SK-N-SH treated with all-trans-retinoic acid at 6 μM for 48 hours (cell line): ENCODE data around the gene ZNF492.
"Not testable (repeated sequence)": the region's sequence is repeated elsewhere in the genome, so short reads cannot be mapped to it uniquely, and the experiment has no call there.

Experiments used
- ATAC-seq: fragments of 200-7000 bp; cut with Tn5 transposase; 3 replicates; pipeline ENCODE4 v1.9.1; 2020; ENCODE audit warnings: mild to moderate bottlenecking, moderate library complexity
- ARNTL ChIP-seq: fragments of 450-650 bp; formaldehyde crosslinking; IDR thresholded peaks from 2 replicates; pipeline ENCODE4 v1.5.0; 2020; ENCODE audit warnings: low read depth, mild to moderate bottlenecking, moderate library complexity, borderline replicate concordance
- BACH2 ChIP-seq: fragments of 250-450 bp; sonication (Bioruptor Pico); IDR thresholded peaks from 2 replicates; pipeline ENCODE4 v1.9.0; 2021; ENCODE audit warnings: mild to moderate bottlenecking, borderline replicate concordance
- CSDC2 ChIP-seq: fragments of 250-450 bp; sonication (Bioruptor Pico); IDR thresholded peaks from 2 replicates; pipeline ENCODE4 v1.5.0; 2020; ENCODE audit warnings: mild to moderate bottlenecking, moderate library complexity
- ESRRG ChIP-seq: fragments of 250-450 bp; sonication (Bioruptor Pico); IDR thresholded peaks from 2 replicates; pipeline ENCODE4 v1.6.1; 2021; ENCODE audit warnings: mild to moderate bottlenecking
- GLIS3 ChIP-seq: fragments of 250-450 bp; sonication (Bioruptor Pico); IDR thresholded peaks from 2 replicates; pipeline ENCODE4 v1.5.0; 2020; ENCODE audit warnings: mild to moderate bottlenecking, moderate library complexity
- ISL1 ChIP-seq: fragments of 250-450 bp; sonication (Bioruptor Pico); IDR thresholded peaks from 2 replicates; pipeline ENCODE4 v2.1.2; 2022; ENCODE audit warnings: mild to moderate bottlenecking, moderate library complexity
- OSR1 ChIP-seq: fragments of 250-450 bp; sonication (Bioruptor Pico); IDR thresholded peaks from 2 replicates; pipeline ENCODE4 v1.8.0; 2022; ENCODE audit warnings: moderate library complexity, mild to moderate bottlenecking, inconsistent platforms
- PPARA ChIP-seq: fragments of 250-450 bp; sonication (Bioruptor Pico); IDR thresholded peaks from 2 replicates; pipeline ENCODE4 v1.5.0; 2020; ENCODE audit warnings: mild to moderate bottlenecking, borderline replicate concordance
- RARB ChIP-seq: fragments of 250-450 bp; sonication (Bioruptor Pico); IDR thresholded peaks from 2 replicates; pipeline ENCODE4 v1.8.0; 2021; ENCODE audit warnings: mild to moderate bottlenecking, moderate library complexity
- SNAI2 ChIP-seq: fragments of 250-450 bp; sonication (Bioruptor Pico); IDR thresholded peaks from 2 replicates; pipeline ENCODE4 v1.5.0; 2020; ENCODE audit warnings: mild to moderate bottlenecking, moderate library complexity
- TCF4 ChIP-seq: fragments of 250-450 bp; sonication (Bioruptor Pico); IDR thresholded peaks from 2 replicates; pipeline ENCODE4 v1.8.0; 2021; ENCODE audit warnings: mild to moderate bottlenecking, moderate library complexity, borderline replicate concordance
- TOX ChIP-seq: fragments of 250-450 bp; sonication (Bioruptor Pico); IDR thresholded peaks from 2 replicates; pipeline ENCODE4 v1.8.0; 2021; ENCODE audit warnings: mild to moderate bottlenecking, moderate library complexity, borderline replicate concordance
- ZC3H10 ChIP-seq: fragments of 250-450 bp; sonication (Bioruptor Pico); IDR thresholded peaks from 2 replicates; pipeline ENCODE4 v1.5.1; 2021; ENCODE audit warnings: mild to moderate bottlenecking, moderate library complexity
- ZFP3 ChIP-seq: fragments of 250-450 bp; sonication (Bioruptor Pico); IDR thresholded peaks from 2 replicates; pipeline ENCODE4 v1.5.0; 2020; ENCODE audit warnings: mild to moderate bottlenecking, moderate library complexity
- ZFP30 ChIP-seq: fragments of 450-650 bp; formaldehyde crosslinking; IDR thresholded peaks from 2 replicates; pipeline ENCODE4 v1.5.0; 2022; ENCODE audit warnings: mild to moderate bottlenecking, moderate library complexity
- ZNF565 ChIP-seq: fragments of 450-650 bp; formaldehyde crosslinking; conservative IDR thresholded peaks from 2 replicates; pipeline ENCODE4 v1.5.0; 2020; ENCODE audit warnings: low read depth, mild to moderate bottlenecking, moderate library complexity
- ZNF70 ChIP-seq: fragments of 450-650 bp; formaldehyde crosslinking; IDR thresholded peaks from 2 replicates; pipeline ENCODE4 v1.5.0; 2020; ENCODE audit warnings: mild to moderate bottlenecking, moderate library complexity
- ZNF8 ChIP-seq: fragments of 450-650 bp; formaldehyde crosslinking; IDR thresholded peaks from 2 replicates; pipeline ENCODE4 v1.5.0; 2020; ENCODE audit warnings: mild to moderate bottlenecking, moderate library complexity
- TF ChIP-seq, protein P1 (sequence below): fragments of 250-450 bp; sonication (Bioruptor Pico); IDR thresholded peaks from 2 replicates; pipeline ENCODE4 v1.8.0; 2021; ENCODE audit warnings: low read depth, mild to moderate bottlenecking, moderate library complexity, borderline replicate concordance
- TF ChIP-seq, protein P2 (sequence below): fragments of 250-450 bp; sonication (Bioruptor Pico); IDR thresholded peaks from 2 replicates; pipeline ENCODE4 v1.5.0; 2020; ENCODE audit warnings: mild to moderate bottlenecking, moderate library complexity
- TF ChIP-seq, protein P3 (sequence below): fragments of 250-450 bp; sonication (Bioruptor Pico); IDR thresholded peaks from 2 replicates; pipeline ENCODE4 v1.5.1; 2020; ENCODE audit warnings: low read depth, mild to moderate bottlenecking, moderate library complexity
- TF ChIP-seq, protein P4 (sequence below): fragments of 250-450 bp; sonication (Bioruptor Pico); IDR thresholded peaks from 2 replicates; pipeline ENCODE4 v1.8.0; 2020; ENCODE audit warnings: mild to moderate bottlenecking, moderate library complexity, borderline replicate concordance

The ZNF492 gene

DNA sequence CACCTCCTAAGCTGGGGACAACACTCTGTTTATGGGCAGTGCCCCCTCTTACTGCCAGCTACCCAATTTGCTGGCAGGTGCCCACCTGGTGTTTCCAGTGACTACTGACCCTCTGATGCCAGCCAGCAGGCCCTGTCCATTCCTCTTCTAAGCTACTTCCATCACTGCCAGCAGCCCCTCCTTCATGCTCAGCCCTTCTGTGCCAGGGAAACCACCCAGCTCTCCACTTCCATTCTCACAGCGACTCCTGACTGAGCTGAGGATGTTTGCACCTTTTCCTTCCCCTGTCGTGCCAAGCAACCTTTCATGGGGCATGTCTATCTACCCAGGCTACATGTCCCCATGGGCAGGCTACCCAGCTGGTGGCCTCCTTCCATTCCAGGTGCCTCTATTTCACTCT, 24.0 kb upstream of the ZNF492 start (continued):
- no peak for TF ChIP-seq ZFP30

DNA sequence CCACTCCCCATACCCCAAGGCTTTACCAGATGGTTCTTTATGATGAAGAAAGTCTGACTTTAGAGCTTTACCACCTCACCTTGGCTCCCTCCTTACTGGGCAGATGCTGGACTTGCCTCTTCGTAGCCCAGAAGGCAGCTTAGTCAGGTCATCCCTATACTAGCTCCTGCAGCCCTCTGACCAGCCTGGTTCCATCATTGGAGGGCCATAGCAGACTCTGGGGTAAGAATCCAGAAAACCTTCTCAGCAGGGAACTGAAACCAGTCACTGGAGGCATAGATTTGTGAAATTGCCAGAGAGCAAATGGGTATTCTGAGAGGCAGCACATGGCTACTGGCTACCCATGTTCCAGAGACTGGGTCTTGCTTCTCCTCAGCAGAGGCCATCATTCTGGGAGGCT, 21.8 kb upstream of the ZNF492 start:
- no peak for ATAC-seq
- no peak for TF ChIP-seq PPARA (CRISPR knock-in tag)
- no peak for TF ChIP-seq ZNF8 (CRISPR knock-in tag)
- TF ChIP-seq BACH2 (CRISPR knock-in tag): no peak
- TF ChIP-seq, protein P1, sequence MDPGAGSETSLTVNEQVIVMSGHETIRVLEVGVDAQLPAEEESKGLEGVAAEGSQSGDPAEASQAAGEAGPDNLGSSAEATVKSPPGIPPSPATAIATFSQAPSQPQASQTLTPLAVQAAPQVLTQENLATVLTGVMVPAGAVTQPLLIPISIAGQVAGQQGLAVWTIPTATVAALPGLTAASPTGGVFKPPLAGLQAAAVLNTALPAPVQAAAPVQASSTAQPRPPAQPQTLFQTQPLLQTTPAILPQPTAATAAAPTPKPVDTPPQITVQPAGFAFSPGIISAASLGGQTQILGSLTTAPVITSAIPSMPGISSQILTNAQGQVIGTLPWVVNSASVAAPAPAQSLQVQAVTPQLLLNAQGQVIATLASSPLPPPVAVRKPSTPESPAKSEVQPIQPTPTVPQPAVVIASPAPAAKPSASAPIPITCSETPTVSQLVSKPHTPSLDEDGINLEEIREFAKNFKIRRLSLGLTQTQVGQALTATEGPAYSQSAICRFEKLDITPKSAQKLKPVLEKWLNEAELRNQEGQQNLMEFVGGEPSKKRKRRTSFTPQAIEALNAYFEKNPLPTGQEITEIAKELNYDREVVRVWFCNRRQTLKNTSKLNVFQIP: no peak
- TF ChIP-seq ZFP30: no peak
- no peak for TF ChIP-seq ZFP3 (CRISPR knock-in tag)
- TF ChIP-seq ZC3H10 (CRISPR knock-in tag): no peak
- no peak for TF ChIP-seq ARNTL (CRISPR knock-in tag)
- no peak for TF ChIP-seq RARB
- TF ChIP-seq TCF4 (CRISPR knock-in tag): no peak
- TF ChIP-seq OSR1 (CRISPR knock-in tag): no peak
- TF ChIP-seq, protein P2, sequence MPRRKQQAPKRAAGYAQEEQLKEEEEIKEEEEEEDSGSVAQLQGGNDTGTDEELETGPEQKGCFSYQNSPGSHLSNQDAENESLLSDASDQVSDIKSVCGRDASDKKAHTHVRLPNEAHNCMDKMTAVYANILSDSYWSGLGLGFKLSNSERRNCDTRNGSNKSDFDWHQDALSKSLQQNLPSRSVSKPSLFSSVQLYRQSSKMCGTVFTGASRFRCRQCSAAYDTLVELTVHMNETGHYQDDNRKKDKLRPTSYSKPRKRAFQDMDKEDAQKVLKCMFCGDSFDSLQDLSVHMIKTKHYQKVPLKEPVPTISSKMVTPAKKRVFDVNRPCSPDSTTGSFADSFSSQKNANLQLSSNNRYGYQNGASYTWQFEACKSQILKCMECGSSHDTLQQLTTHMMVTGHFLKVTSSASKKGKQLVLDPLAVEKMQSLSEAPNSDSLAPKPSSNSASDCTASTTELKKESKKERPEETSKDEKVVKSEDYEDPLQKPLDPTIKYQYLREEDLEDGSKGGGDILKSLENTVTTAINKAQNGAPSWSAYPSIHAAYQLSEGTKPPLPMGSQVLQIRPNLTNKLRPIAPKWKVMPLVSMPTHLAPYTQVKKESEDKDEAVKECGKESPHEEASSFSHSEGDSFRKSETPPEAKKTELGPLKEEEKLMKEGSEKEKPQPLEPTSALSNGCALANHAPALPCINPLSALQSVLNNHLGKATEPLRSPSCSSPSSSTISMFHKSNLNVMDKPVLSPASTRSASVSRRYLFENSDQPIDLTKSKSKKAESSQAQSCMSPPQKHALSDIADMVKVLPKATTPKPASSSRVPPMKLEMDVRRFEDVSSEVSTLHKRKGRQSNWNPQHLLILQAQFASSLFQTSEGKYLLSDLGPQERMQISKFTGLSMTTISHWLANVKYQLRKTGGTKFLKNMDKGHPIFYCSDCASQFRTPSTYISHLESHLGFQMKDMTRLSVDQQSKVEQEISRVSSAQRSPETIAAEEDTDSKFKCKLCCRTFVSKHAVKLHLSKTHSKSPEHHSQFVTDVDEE: no peak
- TF ChIP-seq ZNF70 (CRISPR knock-in tag): no peak
- TF ChIP-seq GLIS3 (CRISPR knock-in tag): no peak

DNA sequence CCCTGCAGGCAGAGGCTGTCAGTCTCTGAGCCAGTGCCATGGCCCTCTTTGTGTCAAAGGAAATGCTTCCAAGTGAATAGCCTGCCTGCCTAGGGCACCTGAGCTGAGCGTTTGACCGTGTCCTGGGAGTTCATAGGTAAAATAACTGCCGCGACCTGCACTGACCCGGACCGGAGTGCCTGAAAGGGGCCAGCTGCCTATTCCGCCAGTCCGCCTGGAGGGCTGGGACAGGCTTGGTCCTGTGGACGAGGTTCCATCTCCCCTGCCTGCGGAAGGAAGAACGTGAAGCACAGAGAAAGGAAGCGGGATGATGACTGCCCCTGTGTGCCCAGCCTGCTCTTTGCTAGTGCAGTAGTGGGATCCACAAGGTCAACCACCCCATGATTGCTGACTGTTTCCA, 17.5 kb upstream of the ZNF492 start:
- TF ChIP-seq ISL1 (CRISPR knock-in tag): no peak
- TF ChIP-seq, protein P2: no peak
- TF ChIP-seq PPARA (CRISPR knock-in tag): no peak
- TF ChIP-seq TCF4 (CRISPR knock-in tag): no peak
- no peak for TF ChIP-seq SNAI2 (CRISPR knock-in tag)
- TF ChIP-seq CSDC2: no peak
- ATAC-seq: no peak

DNA sequence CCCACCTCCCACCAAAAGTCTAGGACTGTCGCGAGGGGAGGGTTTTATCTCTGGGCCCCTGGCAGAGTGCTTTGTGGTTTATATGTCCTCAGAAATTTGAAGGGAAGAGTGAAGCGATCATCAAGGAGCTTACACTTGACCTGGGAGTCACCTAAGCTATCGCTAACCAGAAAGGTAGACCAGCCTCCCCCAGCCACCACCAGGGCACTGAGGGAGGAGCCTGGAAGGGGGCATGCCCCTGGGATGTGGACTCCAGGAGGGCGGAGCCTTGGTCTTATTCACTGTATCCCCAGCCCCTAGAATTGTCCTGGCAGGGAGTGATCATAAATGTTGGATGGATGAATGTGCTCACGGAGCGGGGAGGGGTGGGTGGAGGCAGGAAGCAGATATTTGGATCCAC, 16.9 kb upstream of the ZNF492 start:
- ATAC-seq: not testable (repeated sequence)

DNA sequence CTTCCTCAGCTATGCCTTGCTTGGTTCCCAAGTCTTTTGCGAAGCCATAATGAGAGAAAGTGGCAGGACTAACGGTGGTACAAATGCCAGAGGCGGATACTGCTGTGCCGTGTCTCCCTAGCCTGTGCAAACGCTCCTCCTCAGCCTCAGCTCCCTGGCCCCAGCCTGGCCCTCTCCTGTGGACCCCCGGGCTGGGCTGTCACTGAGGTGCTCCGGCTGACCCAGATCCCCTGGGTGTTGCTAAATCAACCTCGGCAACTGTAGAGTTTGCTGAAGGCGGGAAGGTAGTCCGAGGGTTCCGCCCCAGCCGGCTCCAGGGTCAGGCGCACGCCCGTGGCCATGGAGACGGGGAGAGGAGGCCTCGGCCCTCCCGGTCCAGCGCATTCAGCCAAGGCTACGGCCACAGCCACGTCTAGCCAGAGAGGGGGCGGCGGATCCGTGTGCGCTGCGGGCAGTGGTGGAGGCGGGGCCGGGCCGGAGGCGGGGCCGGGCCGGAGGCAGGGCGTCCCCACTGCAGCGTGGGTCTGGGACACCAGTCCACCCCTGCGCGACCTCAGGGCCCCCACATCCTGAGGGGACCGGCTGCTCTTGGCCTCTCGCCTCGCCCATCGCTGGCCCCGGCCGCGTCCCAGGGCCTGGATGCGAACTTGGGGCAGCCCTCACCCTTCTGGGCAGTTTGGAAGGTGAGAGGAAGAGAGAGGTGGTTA, 16.4 kb upstream of the ZNF492 start:
- no peak for ATAC-seq
- TF ChIP-seq PPARA (CRISPR knock-in tag): no peak
- no peak for TF ChIP-seq ZNF8 (CRISPR knock-in tag)
- TF ChIP-seq ARNTL (CRISPR knock-in tag): no peak
- TF ChIP-seq ZFP3 (CRISPR knock-in tag): no peak
- no peak for TF ChIP-seq ISL1 (CRISPR knock-in tag)
- no peak for TF ChIP-seq TOX (CRISPR knock-in tag)
- no peak for TF ChIP-seq ESRRG
- no peak for TF ChIP-seq TCF4 (CRISPR knock-in tag)
- TF ChIP-seq, protein P3, sequence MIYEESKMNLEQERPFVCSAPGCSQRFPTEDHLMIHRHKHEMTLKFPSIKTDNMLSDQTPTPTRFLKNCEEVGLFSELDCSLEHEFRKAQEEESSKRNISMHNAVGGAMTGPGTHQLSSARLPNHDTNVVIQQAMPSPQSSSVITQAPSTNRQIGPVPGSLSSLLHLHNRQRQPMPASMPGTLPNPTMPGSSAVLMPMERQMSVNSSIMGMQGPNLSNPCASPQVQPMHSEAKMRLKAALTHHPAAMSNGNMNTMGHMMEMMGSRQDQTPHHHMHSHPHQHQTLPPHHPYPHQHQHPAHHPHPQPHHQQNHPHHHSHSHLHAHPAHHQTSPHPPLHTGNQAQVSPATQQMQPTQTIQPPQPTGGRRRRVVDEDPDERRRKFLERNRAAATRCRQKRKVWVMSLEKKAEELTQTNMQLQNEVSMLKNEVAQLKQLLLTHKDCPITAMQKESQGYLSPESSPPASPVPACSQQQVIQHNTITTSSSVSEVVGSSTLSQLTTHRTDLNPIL (CRISPR knock-in tag): no peak
- TF ChIP-seq ZC3H10 (CRISPR knock-in tag): no peak
- TF ChIP-seq, protein P4, sequence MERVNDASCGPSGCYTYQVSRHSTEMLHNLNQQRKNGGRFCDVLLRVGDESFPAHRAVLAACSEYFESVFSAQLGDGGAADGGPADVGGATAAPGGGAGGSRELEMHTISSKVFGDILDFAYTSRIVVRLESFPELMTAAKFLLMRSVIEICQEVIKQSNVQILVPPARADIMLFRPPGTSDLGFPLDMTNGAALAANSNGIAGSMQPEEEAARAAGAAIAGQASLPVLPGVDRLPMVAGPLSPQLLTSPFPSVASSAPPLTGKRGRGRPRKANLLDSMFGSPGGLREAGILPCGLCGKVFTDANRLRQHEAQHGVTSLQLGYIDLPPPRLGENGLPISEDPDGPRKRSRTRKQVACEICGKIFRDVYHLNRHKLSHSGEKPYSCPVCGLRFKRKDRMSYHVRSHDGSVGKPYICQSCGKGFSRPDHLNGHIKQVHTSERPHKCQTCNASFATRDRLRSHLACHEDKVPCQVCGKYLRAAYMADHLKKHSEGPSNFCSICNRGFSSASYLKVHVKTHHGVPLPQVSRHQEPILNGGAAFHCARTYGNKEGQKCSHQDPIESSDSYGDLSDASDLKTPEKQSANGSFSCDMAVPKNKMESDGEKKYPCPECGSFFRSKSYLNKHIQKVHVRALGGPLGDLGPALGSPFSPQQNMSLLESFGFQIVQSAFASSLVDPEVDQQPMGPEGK: no peak
- no peak for TF ChIP-seq RARB
- no peak for TF ChIP-seq ZNF565 (CRISPR knock-in tag)
- TF ChIP-seq SNAI2 (CRISPR knock-in tag): no peak
- no peak for TF ChIP-seq ZNF70 (CRISPR knock-in tag)
- TF ChIP-seq CSDC2: no peak
- no peak for TF ChIP-seq BACH2 (CRISPR knock-in tag)
